SU-DHL-6 (cell line): ENCODE data around the gene RAP1GAP2.

Experiments
- H2AFZ ChIP-seq: fragments of 200-600 bp; sonication (generic); 2 replicates; pipeline ENCODE4 v1.6.1; 2014; ENCODE audit warnings: low read depth, mild to moderate bottlenecking, moderate library complexity, mixed read lengths, antibody characterized with exemption, low read length; ENCODE audit not compliant: severe bottlenecking
- H3F3A ChIP-seq: fragments of 200-600 bp; shearing (Covaris generic); 2 replicates; pipeline ENCODE4 v1.6.0; 2016; ENCODE audit warnings: antibody characterized with exemption, mild to moderate bottlenecking; ENCODE audit not compliant: insufficient read depth
- H3K27ac ChIP-seq: fragments of 200-600 bp; sonication (generic); 2 replicates; pipeline ENCODE4 v1.5.1; 2016; ENCODE audit warnings: low read depth, mild to moderate bottlenecking, low read length, moderate library complexity, mixed read lengths
- H3K27me3 ChIP-seq: fragments of 200-600 bp; sonication (generic), shearing (Covaris generic); 2 replicates; pipeline ENCODE4 v1.6.0; 2014; ENCODE audit warnings: mild to moderate bottlenecking, low read length
- H3K36me3 ChIP-seq: fragments of 200-600 bp; sonication (generic); 2 replicates; pipeline ENCODE4 v1.6.1; 2014; ENCODE audit warnings: mild to moderate bottlenecking, low read length, mixed read lengths
- H3K4me2 ChIP-seq: fragments of 300-600, 200-600 bp; shearing (Covaris generic), sonication (generic); 2 replicates; pipeline ENCODE4 v1.6.0; 2014; ENCODE audit warnings: low read length, low read depth, mild to moderate bottlenecking; ENCODE audit not compliant: poor library complexity, severe bottlenecking
- H3K4me3 ChIP-seq: fragments of 200-600 bp; sonication (generic); 2 replicates; pipeline ENCODE4 v1.5.1; 2014; ENCODE audit warnings: antibody characterized with exemption, low read length, mild to moderate bottlenecking, mixed read lengths; ENCODE audit not compliant: insufficient read depth, poor library complexity, severe bottlenecking
- H3K79me2 ChIP-seq: fragments of 200-600 bp; sonication (generic); 2 replicates; pipeline ENCODE4 v1.6.1; 2014; ENCODE audit warnings: mild to moderate bottlenecking, low read length, moderate library complexity; ENCODE audit not compliant: insufficient read depth
- H3K9ac ChIP-seq: fragments of 200-600 bp; sonication (generic); 2 replicates; pipeline ENCODE4 v1.7.0; 2014; ENCODE audit warnings: mild to moderate bottlenecking, low read length
- H3K9me2 ChIP-seq: fragments of 200-600 bp; sonication (generic); replicated peaks from 2 replicates; pipeline ENCODE4 v1.6.1; 2014; ENCODE audit warnings: low read length; ENCODE audit not compliant: insufficient read depth
- H3K9me3 ChIP-seq: fragments of 200-600 bp; sonication (generic); 2 replicates; pipeline ENCODE4 v1.6.1; 2014; ENCODE audit warnings: low read length, mixed read lengths; ENCODE audit not compliant: insufficient read depth
- H4K20me1 ChIP-seq: fragments of 200-600 bp; sonication (generic); 2 replicates; pipeline ENCODE4 v1.6.1; 2014; ENCODE audit warnings: low read depth, mild to moderate bottlenecking, antibody characterized with exemption, low read length, moderate library complexity, mixed read lengths
- EZH2phosphoT487 ChIP-seq: fragments of 200-600 bp; sonication (generic), shearing (Covaris generic); conservative IDR thresholded peaks from 2 replicates; pipeline ENCODE4 v1.6.1; 2018; ENCODE audit warnings: mild to moderate bottlenecking, antibody characterized with exemption, low read length, moderate library complexity, mixed read lengths
- TF ChIP-seq, protein P1 (sequence below): fragments of 200-600 bp; sonication (generic); IDR thresholded peaks from one replicate; pipeline ENCODE4 v1.5.1; 2017; ENCODE audit warnings: antibody characterized with exemption, mild to moderate bottlenecking, low read length, moderate library complexity; ENCODE audit not compliant: insufficient read depth, poor library complexity, severe bottlenecking

Gene RAP1GAP2

GRCh38 chr17:2850991-2851390 lies 54.8 kb downstream of the RAP1GAP2 start:
- Histone ChIP-seq H3F3A (no peaks in the 10 kb centered on the region), H3K4me3 (no peak overlapping the region), H3K36me3 (no peaks in the 10 kb centered on the region), H2AFZ (no peak overlapping the region), H3K27ac (no peak overlapping the region), H3K27me3 (no peaks in the 10 kb centered on the region), H3K4me2 (no peak overlapping the region), H3K9me2 (no peaks in the 10 kb centered on the region), H3K79me2 (no peaks in the 10 kb centered on the region), H4K20me1 (no peaks in the 10 kb centered on the region), H3K9ac (no peak overlapping the region), H3K9me3 (no peaks in the 10 kb centered on the region)
- TF ChIP-seq, protein P1, sequence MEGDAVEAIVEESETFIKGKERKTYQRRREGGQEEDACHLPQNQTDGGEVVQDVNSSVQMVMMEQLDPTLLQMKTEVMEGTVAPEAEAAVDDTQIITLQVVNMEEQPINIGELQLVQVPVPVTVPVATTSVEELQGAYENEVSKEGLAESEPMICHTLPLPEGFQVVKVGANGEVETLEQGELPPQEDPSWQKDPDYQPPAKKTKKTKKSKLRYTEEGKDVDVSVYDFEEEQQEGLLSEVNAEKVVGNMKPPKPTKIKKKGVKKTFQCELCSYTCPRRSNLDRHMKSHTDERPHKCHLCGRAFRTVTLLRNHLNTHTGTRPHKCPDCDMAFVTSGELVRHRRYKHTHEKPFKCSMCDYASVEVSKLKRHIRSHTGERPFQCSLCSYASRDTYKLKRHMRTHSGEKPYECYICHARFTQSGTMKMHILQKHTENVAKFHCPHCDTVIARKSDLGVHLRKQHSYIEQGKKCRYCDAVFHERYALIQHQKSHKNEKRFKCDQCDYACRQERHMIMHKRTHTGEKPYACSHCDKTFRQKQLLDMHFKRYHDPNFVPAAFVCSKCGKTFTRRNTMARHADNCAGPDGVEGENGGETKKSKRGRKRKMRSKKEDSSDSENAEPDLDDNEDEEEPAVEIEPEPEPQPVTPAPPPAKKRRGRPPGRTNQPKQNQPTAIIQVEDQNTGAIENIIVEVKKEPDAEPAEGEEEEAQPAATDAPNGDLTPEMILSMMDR = no peak
- no peak for TF ChIP-seq EZH2phosphoT487

GRCh38 chr17:2851615-2852014 lies 55.4 kb downstream of the RAP1GAP2 start:
- Histone ChIP-seq H3K79me2 (no peaks in the 10 kb centered on the region), H3K4me2 (no peak overlapping the region), H3K27ac (no peak overlapping the region), H3K36me3 (no peaks in the 10 kb centered on the region), H3K9me3 (no peaks in the 10 kb centered on the region), H2AFZ (no peak overlapping the region), H3K9me2 (no peaks in the 10 kb centered on the region), H3K9ac (no peak overlapping the region), H3K4me3 (no peak overlapping the region), H3K27me3 (no peaks in the 10 kb centered on the region), H4K20me1 (no peaks in the 10 kb centered on the region), H3F3A (no peaks in the 10 kb centered on the region)
- TF ChIP-seq, protein P1 = no peak
- no peak for TF ChIP-seq EZH2phosphoT487

DNA sequence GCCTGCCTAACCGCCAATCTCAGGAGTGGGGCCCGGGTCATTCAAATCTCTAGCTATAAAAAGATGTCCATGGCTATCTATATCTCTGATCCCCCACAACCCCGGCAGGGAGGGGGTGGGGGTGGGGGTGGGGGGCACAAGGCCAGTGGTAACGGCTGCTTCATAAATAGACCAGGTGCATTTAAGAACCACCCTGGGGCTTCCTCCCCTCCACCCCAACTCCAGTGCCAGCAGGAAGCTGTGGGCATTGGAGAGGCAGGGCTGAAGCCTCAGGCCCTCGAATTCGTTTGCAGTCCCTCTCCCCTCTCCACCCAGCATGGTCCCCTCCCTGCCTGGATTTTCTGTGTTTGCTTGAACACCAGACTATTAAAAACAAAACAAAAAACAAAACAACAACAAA lies 56.0 kb downstream of the RAP1GAP2 start:
- no peak overlapping the region for H3K4me3 ChIP-seq
- no peaks in the 10 kb centered on the region for H3K36me3 ChIP-seq
- H3K4me2 ChIP-seq = no peak overlapping the region
- TF ChIP-seq, protein P1 = no peak
- TF ChIP-seq EZH2phosphoT487 = no peak
- no peaks in the 10 kb centered on the region for H3K79me2 ChIP-seq
- no peaks in the 10 kb centered on the region for H3K9me3 ChIP-seq
- no peaks in the 10 kb centered on the region for H3F3A ChIP-seq
- no peak overlapping the region for H3K9ac ChIP-seq
- no peaks in the 10 kb centered on the region for H4K20me1 ChIP-seq
- no peak overlapping the region for H3K27ac ChIP-seq
- no peak overlapping the region for H2AFZ ChIP-seq
- H3K9me2 ChIP-seq = no peaks in the 10 kb centered on the region
- H3K27me3 ChIP-seq = no peaks in the 10 kb centered on the region
